HCT116 (cell line): ENCODE data around the gene PEX26.

Experiments used
- CEBPB ChIP-seq: IDR thresholded peaks from 2 replicates; pipeline ENCODE4 v1.6.1; 2012; ENCODE audit warnings: low read depth
- EZH2 ChIP-seq: fragments of 200-600 bp; sonication (generic); IDR thresholded peaks from 2 replicates; pipeline ENCODE4 v1.6.1; 2017; ENCODE audit warnings: antibody characterized with exemption, mixed run types
- JUND ChIP-seq: IDR thresholded peaks from 2 replicates; pipeline ENCODE4 v1.6.1; 2012
- POLR2A ChIP-seq: IDR thresholded peaks from 2 replicates; pipeline ENCODE4 v1.7.0; 2011; ENCODE audit warnings: borderline replicate concordance; ENCODE audit not compliant: insufficient read depth, insufficient read length; ENCODE audit errors: extremely low read depth
- POLR2AphosphoS5 ChIP-seq: IDR thresholded peaks from 2 replicates; pipeline ENCODE4 v1.6.1; 2011; ENCODE audit warnings: mild to moderate bottlenecking, low read depth, low read length, moderate library complexity
- SIN3A ChIP-seq: IDR thresholded peaks from 2 replicates; pipeline ENCODE4 v1.6.1; 2012; ENCODE audit warnings: low read depth
- SP1 ChIP-seq: IDR thresholded peaks from 2 replicates; pipeline ENCODE4 v1.6.1; 2012; ENCODE audit warnings: low read depth
- TF ChIP-seq, protein P1 (sequence below), 3 experiments: fragments of 200-600 bp in 1 of 3; sonication (generic) in 1 of 3; IDR thresholded peaks in 2 of 3; conservative IDR thresholded peaks in 1 of 3; 2 replicates each; pipeline ENCODE4 v1.5.1; 2012 to 2017; ENCODE audit warnings: low read depth in 2 of 3, low read length in 2 of 3, antibody characterized with exemption in 1 of 3, borderline replicate concordance in 1 of 3, control low read depth in 1 of 3, mild to moderate bottlenecking in 1 of 3, mixed read lengths in 1 of 3, mixed run types in 1 of 3, moderate library complexity in 1 of 3; ENCODE audit not compliant: insufficient read depth in 1 of 3
- TF ChIP-seq, protein P2 (sequence below): IDR thresholded peaks from 2 replicates; pipeline ENCODE4 v1.6.1; 2011; ENCODE audit warnings: mild to moderate bottlenecking, low read length, moderate library complexity; ENCODE audit not compliant: insufficient replicate concordance; ENCODE audit errors: extremely low read depth
- TF ChIP-seq, protein P3 (sequence below): IDR thresholded peaks from 2 replicates; pipeline ENCODE4 v1.6.1; 2012

DNA sequence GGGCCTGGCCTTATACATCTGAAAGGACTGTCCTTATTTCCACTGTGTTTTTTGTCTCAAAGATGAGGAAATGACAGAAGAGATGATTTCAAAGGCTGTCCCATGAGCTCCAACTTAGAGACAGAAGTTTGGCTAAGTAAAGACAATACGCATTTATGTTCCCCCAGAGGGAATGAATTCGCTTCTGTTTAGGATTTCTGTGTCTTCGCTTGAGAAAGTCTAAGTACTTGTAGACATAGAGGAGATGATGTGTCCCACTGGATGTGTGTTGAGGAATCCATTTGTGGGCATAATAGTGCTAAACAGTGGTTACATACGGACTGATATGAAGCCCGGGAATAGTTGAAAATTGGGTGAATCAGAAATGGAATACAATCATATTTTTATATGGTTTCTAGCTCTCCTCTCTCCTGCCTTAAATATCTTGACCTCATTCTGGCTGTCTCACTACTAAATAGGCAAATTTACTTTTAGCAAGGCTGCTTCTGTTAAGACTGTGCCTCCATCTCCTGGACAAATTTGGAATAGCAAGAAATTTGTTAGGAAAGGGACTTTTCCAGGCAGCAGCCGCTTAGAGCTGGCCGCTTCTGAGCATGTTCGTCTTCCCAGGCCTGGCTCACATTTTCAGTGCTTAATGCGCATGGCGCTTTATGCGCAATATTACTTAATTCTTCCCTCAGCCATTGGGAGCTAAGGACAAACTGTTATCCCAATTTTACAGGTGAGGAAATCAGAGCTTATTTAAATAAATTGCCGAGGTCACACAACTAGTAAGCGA lies 1.9 kb upstream of the PEX26 start:
- TF ChIP-seq SIN3A (no peak), JUND (no peak), EZH2 (no peak), POLR2AphosphoS5 (no peak), POLR2A (no peak), SP1 (peak; percentile 21; the same call in 1 of the 2 replicates), CEBPB (no peak)
- TF ChIP-seq, protein P1, sequence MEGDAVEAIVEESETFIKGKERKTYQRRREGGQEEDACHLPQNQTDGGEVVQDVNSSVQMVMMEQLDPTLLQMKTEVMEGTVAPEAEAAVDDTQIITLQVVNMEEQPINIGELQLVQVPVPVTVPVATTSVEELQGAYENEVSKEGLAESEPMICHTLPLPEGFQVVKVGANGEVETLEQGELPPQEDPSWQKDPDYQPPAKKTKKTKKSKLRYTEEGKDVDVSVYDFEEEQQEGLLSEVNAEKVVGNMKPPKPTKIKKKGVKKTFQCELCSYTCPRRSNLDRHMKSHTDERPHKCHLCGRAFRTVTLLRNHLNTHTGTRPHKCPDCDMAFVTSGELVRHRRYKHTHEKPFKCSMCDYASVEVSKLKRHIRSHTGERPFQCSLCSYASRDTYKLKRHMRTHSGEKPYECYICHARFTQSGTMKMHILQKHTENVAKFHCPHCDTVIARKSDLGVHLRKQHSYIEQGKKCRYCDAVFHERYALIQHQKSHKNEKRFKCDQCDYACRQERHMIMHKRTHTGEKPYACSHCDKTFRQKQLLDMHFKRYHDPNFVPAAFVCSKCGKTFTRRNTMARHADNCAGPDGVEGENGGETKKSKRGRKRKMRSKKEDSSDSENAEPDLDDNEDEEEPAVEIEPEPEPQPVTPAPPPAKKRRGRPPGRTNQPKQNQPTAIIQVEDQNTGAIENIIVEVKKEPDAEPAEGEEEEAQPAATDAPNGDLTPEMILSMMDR (IDR thresholded peaks at IDR 0.05 in 2 of 3, conservative IDR thresholded peaks at IDR 0.05 in 1 of 3; ENCODE audit: borderline replicate concordance in 1 of 3, insufficient read depth in 1 of 3, low read depth in 2 of 3, low read length in 2 of 3): peak; percentile 76 to 89 (median 88)
- TF ChIP-seq, protein P2, sequence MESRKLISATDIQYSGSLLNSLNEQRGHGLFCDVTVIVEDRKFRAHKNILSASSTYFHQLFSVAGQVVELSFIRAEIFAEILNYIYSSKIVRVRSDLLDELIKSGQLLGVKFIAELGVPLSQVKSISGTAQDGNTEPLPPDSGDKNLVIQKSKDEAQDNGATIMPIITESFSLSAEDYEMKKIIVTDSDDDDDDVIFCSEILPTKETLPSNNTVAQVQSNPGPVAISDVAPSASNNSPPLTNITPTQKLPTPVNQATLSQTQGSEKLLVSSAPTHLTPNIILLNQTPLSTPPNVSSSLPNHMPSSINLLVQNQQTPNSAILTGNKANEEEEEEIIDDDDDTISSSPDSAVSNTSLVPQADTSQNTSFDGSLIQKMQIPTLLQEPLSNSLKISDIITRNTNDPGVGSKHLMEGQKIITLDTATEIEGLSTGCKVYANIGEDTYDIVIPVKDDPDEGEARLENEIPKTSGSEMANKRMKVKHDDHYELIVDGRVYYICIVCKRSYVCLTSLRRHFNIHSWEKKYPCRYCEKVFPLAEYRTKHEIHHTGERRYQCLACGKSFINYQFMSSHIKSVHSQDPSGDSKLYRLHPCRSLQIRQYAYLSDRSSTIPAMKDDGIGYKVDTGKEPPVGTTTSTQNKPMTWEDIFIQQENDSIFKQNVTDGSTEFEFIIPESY: no peak
- TF ChIP-seq, protein P3, sequence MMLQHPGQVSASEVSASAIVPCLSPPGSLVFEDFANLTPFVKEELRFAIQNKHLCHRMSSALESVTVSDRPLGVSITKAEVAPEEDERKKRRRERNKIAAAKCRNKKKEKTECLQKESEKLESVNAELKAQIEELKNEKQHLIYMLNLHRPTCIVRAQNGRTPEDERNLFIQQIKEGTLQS: no peak
